Spleen (tissue), 7 donors: ENCODE data around the gene PDE6C.

Experiments
- CTCF ChIP-seq, 11 experiments: fragments of 200-600 bp in 7 of 11; fragments of 450-650 bp in 4 of 11; sonication (generic) in 4 of 11; IDR thresholded peaks in 8 of 11; conservative IDR thresholded peaks in 3 of 11; 1 replicate in 7 of 11; 2 replicates in 4 of 11; pipeline versions ENCODE4 v1.4.0 to v1.8.0; 2016 to 2021; ENCODE audit warnings: antibody characterized with exemption in 11 of 11, inconsistent platforms in 4 of 11, mild to moderate bottlenecking in 1 of 11
- POLR2A ChIP-seq, 3 donors: fragments of 450-650 bp; IDR thresholded peaks; one replicate each; pipeline ENCODE4 v1.5.1; 2017; ENCODE audit warnings: antibody characterized with exemption in 3 of 3, mild to moderate bottlenecking in 1 of 3
- donor health status: DM: no; HTN: no; CAD: no; lungs with moderate emphysema.
- donor health status: DM: no; HTN: no; CAD: no.
- donor health status: DM: no; HTN: no; CAD: no.

- TF ChIP-seq POLR2A (IDR thresholded peaks at IDR 0.05): no peak
- TF ChIP-seq CTCF (IDR thresholded peaks at IDR 0.05 in 8 of 11, conservative IDR thresholded peaks at IDR 0.05 in 3 of 11): no peak
Measured at GRCh38 chr10:93608421-93608820, 3.9 kb upstream of the PDE6C start.
